ENCODE data around the gene HSPA1B.

GRCh38 chr6:31799781-31800180 is 27.8 kb upstream of the HSPA1B start:
- TF ChIP-seq CTCF (IDR thresholded peaks at IDR 0.05; ENCODE audit: low read depth, low read length) = no peak
- TF ChIP-seq POLR2A (IDR thresholded peaks at IDR 0.05; ENCODE audit: extremely low read depth, insufficient read length) = no peak

Measured in NB4 (cell line).